ENCODE measurements around the gene SKAP2.

SKAP2 gene

GRCh38 chr7:26636808-26637207 is 227.6 kb downstream of the SKAP2 start:
- no peak overlapping the region for H3K4ac ChIP-seq (ENCODE audit: low read length)
- no CpG with 5 or more reads among the region's 3 CpGs for WGBS, 2 donors (ENCODE audit: extremely low coverage in 2 of 2, insufficient read length in 2 of 2, insufficient replicate concordance in 1 of 2)

GRCh38 chr7:26633557-26633956 is 230.8 kb downstream of the SKAP2 start:
- H3K9ac ChIP-seq (ENCODE audit: low read depth, low read length, poor library complexity): no peak overlapping the region
- WGBS, 2 donors (ENCODE audit: extremely low coverage in 2 of 2, insufficient read length in 2 of 2, insufficient replicate concordance in 1 of 2): no CpG with 5 or more reads among the region's 3 CpGs
- H2BK120ac ChIP-seq (ENCODE audit: low read depth, low read length): no peak overlapping the region

More at GRCh38 chr7:26636808-26637207, 227.6 kb downstream of the SKAP2 start:
- Histone ChIP-seq H3K23ac (ENCODE audit: low read depth, low read length, poor library complexity) (no peak overlapping the region), H3K18ac (ENCODE audit: low read length) (no peak overlapping the region), H2BK12ac (ENCODE audit: low read length) (no peak overlapping the region), H3K27ac (replicated peaks; ENCODE audit: low read length) (no peak overlapping the region), H3K36me3 (replicated peaks in 1 of 2; ENCODE audit: control insufficient read depth in 2 of 2, insufficient read depth in 2 of 2, low read length in 2 of 2) (no peaks in the 10 kb centered on the region), H3K27me3 (ENCODE audit: control insufficient read depth in 3 of 3, insufficient read depth in 3 of 3, low read depth in 1 of 3, low read length in 3 of 3) (peaks cover 0 to 15% (median 0%) of the 10 kb centered on the region in 3 experiments), H3K9ac (ENCODE audit: low read depth, low read length, poor library complexity) (no peak overlapping the region), H2AK5ac (ENCODE audit: low read depth, low read length) (no peak overlapping the region), H3K4me2 (ENCODE audit: insufficient read depth, low read length, poor library complexity, severe bottlenecking) (no peak overlapping the region), H2BK120ac (ENCODE audit: low read depth, low read length) (no peak overlapping the region), H2BK15ac (ENCODE audit: low read length) (no peak overlapping the region), H3K79me1 (ENCODE audit: low read depth, low read length) (peaks cover 4% of the 10 kb centered on the region), H4K91ac (ENCODE audit: low read depth, low read length, poor library complexity) (no peak overlapping the region), H3K4me3 (ENCODE audit: low read length in 2 of 2) (no peak overlapping the region), H2BK5ac (ENCODE audit: low read length) (no peak overlapping the region), H4K8ac (ENCODE audit: low read depth, low read length) (no peak overlapping the region), H3K14ac (ENCODE audit: low read length) (no peak overlapping the region), H3K4me1 (ENCODE audit: control insufficient read depth in 2 of 2, insufficient read depth in 1 of 2, low read depth in 1 of 2, low read length in 2 of 2) (no peaks in the 10 kb centered on the region), H3K9me3 (replicated peaks in 1 of 2; ENCODE audit: control insufficient read depth in 2 of 2, insufficient read depth in 1 of 2, low read depth in 1 of 2, low read length in 2 of 2) (peaks cover 0 to 2% of the 10 kb centered on the region in 2 donors), H2AFZ (ENCODE audit: low read length) (no peak overlapping the region)
- DNase-seq (ENCODE audit: low spot score): no peak

GRCh38 chr7:26631601-26632000 is 232.8 kb downstream of the SKAP2 start:
- Histone ChIP-seq H3K4me2 (ENCODE audit: insufficient read depth, low read length, poor library complexity, severe bottlenecking) (no peak overlapping the region), H2BK5ac (ENCODE audit: low read length) (no peak overlapping the region), H3K4ac (ENCODE audit: low read length) (no peak overlapping the region), H3K27me3 (ENCODE audit: control insufficient read depth in 3 of 3, insufficient read depth in 3 of 3, low read depth in 1 of 3, low read length in 3 of 3) (peaks cover 0 to 35% (median 0%) of the 10 kb centered on the region in 3 experiments), H4K8ac (ENCODE audit: low read depth, low read length) (no peak overlapping the region), H3K14ac (ENCODE audit: low read length) (no peak overlapping the region), H3K23ac (ENCODE audit: low read depth, low read length, poor library complexity) (no peak overlapping the region), H3K27ac (replicated peaks; ENCODE audit: low read length) (no peak overlapping the region), H3K9ac (ENCODE audit: low read depth, low read length, poor library complexity) (no peak overlapping the region), H3K9me3 (replicated peaks in 1 of 2; ENCODE audit: control insufficient read depth in 2 of 2, insufficient read depth in 1 of 2, low read depth in 1 of 2, low read length in 2 of 2) (no peaks in the 10 kb centered on the region), H3K18ac (ENCODE audit: low read length) (no peak overlapping the region), H2AK5ac (ENCODE audit: low read depth, low read length) (no peak overlapping the region), H3K79me1 (ENCODE audit: low read depth, low read length) (no peaks in the 10 kb centered on the region), H2BK12ac (ENCODE audit: low read length) (no peak overlapping the region), H2AFZ (ENCODE audit: low read length) (no peak overlapping the region), H3K4me1 (ENCODE audit: control insufficient read depth in 2 of 2, insufficient read depth in 1 of 2, low read depth in 1 of 2, low read length in 2 of 2) (no peaks in the 10 kb centered on the region), H3K4me3 (ENCODE audit: low read length in 2 of 2) (no peak overlapping the region), H2BK15ac (ENCODE audit: low read length) (no peak overlapping the region), H2BK120ac (ENCODE audit: low read depth, low read length) (no peak overlapping the region), H3K36me3 (replicated peaks in 1 of 2; ENCODE audit: control insufficient read depth in 2 of 2, insufficient read depth in 2 of 2, low read length in 2 of 2) (no peaks in the 10 kb centered on the region), H4K91ac (ENCODE audit: low read depth, low read length, poor library complexity) (no peak overlapping the region)
- WGBS, 2 donors (ENCODE audit: extremely low coverage in 2 of 2, insufficient read length in 2 of 2, insufficient replicate concordance in 1 of 2): no CpG with 5 or more reads among the region's 6 CpGs
- DNase-seq (ENCODE audit: low spot score): no peak

More at GRCh38 chr7:26633557-26633956, 230.8 kb downstream of the SKAP2 start:
- Histone ChIP-seq H3K18ac (ENCODE audit: low read length) (no peak overlapping the region), H3K27ac (replicated peaks; ENCODE audit: low read length) (no peak overlapping the region), H2BK5ac (ENCODE audit: low read length) (no peak overlapping the region), H3K27me3 (ENCODE audit: control insufficient read depth in 3 of 3, insufficient read depth in 3 of 3, low read depth in 1 of 3, low read length in 3 of 3) (peaks cover 0 to 34% (median 0%) of the 10 kb centered on the region in 3 experiments), H3K9me3 (replicated peaks in 1 of 2; ENCODE audit: control insufficient read depth in 2 of 2, insufficient read depth in 1 of 2, low read depth in 1 of 2, low read length in 2 of 2) (no peaks in the 10 kb centered on the region), H2BK15ac (ENCODE audit: low read length) (no peak overlapping the region), H4K8ac (ENCODE audit: low read depth, low read length) (no peak overlapping the region), H4K91ac (ENCODE audit: low read depth, low read length, poor library complexity) (no peak overlapping the region), H3K79me1 (ENCODE audit: low read depth, low read length) (no peaks in the 10 kb centered on the region), H3K14ac (ENCODE audit: low read length) (no peak overlapping the region), H3K4me1 (ENCODE audit: control insufficient read depth in 2 of 2, insufficient read depth in 1 of 2, low read depth in 1 of 2, low read length in 2 of 2) (no peaks in the 10 kb centered on the region), H3K4me3 (ENCODE audit: low read length in 2 of 2) (no peak overlapping the region), H2AK5ac (ENCODE audit: low read depth, low read length) (no peak overlapping the region), H3K4me2 (ENCODE audit: insufficient read depth, low read length, poor library complexity, severe bottlenecking) (no peak overlapping the region), H2AFZ (ENCODE audit: low read length) (no peak overlapping the region), H3K36me3 (replicated peaks in 1 of 2; ENCODE audit: control insufficient read depth in 2 of 2, insufficient read depth in 2 of 2, low read length in 2 of 2) (no peaks in the 10 kb centered on the region), H3K4ac (ENCODE audit: low read length) (no peak overlapping the region), H2BK12ac (ENCODE audit: low read length) (no peak overlapping the region), H3K23ac (ENCODE audit: low read depth, low read length, poor library complexity) (no peak overlapping the region)
- no peak for DNase-seq (ENCODE audit: low spot score)

- H3K18ac ChIP-seq (ENCODE audit: low read length): no peak overlapping the region
- no peak overlapping the region for H3K4me3 ChIP-seq (ENCODE audit: low read length in 2 of 2)
- no peaks in the 10 kb centered on the region for H3K79me1 ChIP-seq (ENCODE audit: low read depth, low read length)
- no peak overlapping the region for H3K14ac ChIP-seq (ENCODE audit: low read length)
- H3K27me3 ChIP-seq (ENCODE audit: control insufficient read depth in 3 of 3, insufficient read depth in 3 of 3, low read depth in 1 of 3, low read length in 3 of 3): peaks cover 0 to 35% (median 0%) of the 10 kb centered on the region in 3 experiments
- no peak overlapping the region for H4K91ac ChIP-seq (ENCODE audit: low read depth, low read length, poor library complexity)
- no peak overlapping the region for H3K23ac ChIP-seq (ENCODE audit: low read depth, low read length, poor library complexity)
- no peak overlapping the region for H4K8ac ChIP-seq (ENCODE audit: low read depth, low read length)
- DNase-seq (ENCODE audit: low spot score): no peak
- no CpG with 5 or more reads among the region's 14 CpGs for WGBS, 2 donors (ENCODE audit: extremely low coverage in 2 of 2, insufficient read length in 2 of 2, insufficient replicate concordance in 1 of 2)
- H3K36me3 ChIP-seq (replicated peaks in 1 of 2; ENCODE audit: control insufficient read depth in 2 of 2, insufficient read depth in 2 of 2, low read length in 2 of 2): no peaks in the 10 kb centered on the region
- no peak overlapping the region for H2AK5ac ChIP-seq (ENCODE audit: low read depth, low read length)
- no peak overlapping the region for H2AFZ ChIP-seq (ENCODE audit: low read length)
- no peak overlapping the region for H2BK5ac ChIP-seq (ENCODE audit: low read length)
- H2BK120ac ChIP-seq (ENCODE audit: low read depth, low read length): no peak overlapping the region
- no peak overlapping the region for H3K9ac ChIP-seq (ENCODE audit: low read depth, low read length, poor library complexity)
- no peaks in the 10 kb centered on the region for H3K4me1 ChIP-seq (ENCODE audit: control insufficient read depth in 2 of 2, insufficient read depth in 1 of 2, low read depth in 1 of 2, low read length in 2 of 2)
- H3K4me2 ChIP-seq (ENCODE audit: insufficient read depth, low read length, poor library complexity, severe bottlenecking): no peak overlapping the region
- H3K4ac ChIP-seq (ENCODE audit: low read length): no peak overlapping the region
- H3K27ac ChIP-seq (replicated peaks; ENCODE audit: low read length): no peak overlapping the region
- H2BK15ac ChIP-seq (ENCODE audit: low read length): no peak overlapping the region
- no peak overlapping the region for H2BK12ac ChIP-seq (ENCODE audit: low read length)
- H3K9me3 ChIP-seq (replicated peaks in 1 of 2; ENCODE audit: control insufficient read depth in 2 of 2, insufficient read depth in 1 of 2, low read depth in 1 of 2, low read length in 2 of 2): no peaks in the 10 kb centered on the region
Measured at GRCh38 chr7:26630941-26631580, 233.3 kb downstream of the SKAP2 start.

Data from neuronal stem cell (in vitro differentiated cells).